Subcutaneous adipose tissue (tissue), 4 donors: ENCODE measurements around the gene CLEC10A. TPM values are rescaled to one million over a fixed set of nuclear protein-coding genes. Genes with fewer than 3 reads are reported as not detected.

Experiments used
- total RNA-seq, 4 donors: library from RNA; depleted of rRNA; stranded (reverse); fragments of >200 nt; gene quantifications; one replicate each; pipeline ENCODE4 v1.1.0, GENCODE V29; 2016
- TF ChIP-seq, protein P1 (sequence below): fragments of 450-650 bp; IDR thresholded peaks from one replicate; pipeline ENCODE4 v1.5.1; 2016; ENCODE audit warnings: low read depth, mild to moderate bottlenecking, control low read depth, antibody characterized with exemption, moderate library complexity

Gene CLEC10A
- total RNA-seq, 4 donors from 2014 or later: 8.1 to 20.9 (median 16.2) TPM

DNA sequence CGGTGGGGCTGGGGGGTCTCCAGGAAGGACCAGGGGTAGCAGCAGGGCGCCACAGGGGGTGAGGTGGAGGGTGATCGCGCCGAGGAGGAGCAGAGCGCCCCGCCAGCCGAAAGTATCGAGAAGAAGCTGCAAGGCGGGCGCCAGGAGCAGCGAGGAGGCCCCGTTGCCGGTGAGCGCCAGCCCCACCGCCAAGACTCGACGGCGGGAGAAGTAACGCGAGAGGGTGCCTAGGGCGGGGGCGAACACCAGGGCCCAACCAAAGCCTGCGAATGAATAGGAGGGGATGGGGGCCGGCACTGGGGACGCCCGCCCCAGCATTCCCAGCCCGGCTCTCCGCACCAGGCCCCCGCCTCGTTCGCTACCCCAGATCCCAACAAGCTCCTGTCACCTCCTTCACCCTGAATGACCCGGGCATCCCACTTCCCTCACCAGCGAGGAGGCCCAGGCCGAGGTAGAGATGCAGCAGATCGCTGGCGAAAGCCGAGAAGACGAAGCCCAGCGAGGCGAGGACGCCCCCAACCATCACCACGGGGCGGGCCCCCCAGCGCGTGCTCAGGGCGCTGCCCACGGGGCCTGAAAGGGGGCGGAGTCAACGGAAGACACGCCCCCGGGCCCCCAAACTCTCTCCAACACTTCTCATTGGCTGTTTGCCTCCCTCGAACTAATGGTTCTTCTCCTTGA is 37.4 kb downstream of the CLEC10A start:
- TF ChIP-seq, protein P1, sequence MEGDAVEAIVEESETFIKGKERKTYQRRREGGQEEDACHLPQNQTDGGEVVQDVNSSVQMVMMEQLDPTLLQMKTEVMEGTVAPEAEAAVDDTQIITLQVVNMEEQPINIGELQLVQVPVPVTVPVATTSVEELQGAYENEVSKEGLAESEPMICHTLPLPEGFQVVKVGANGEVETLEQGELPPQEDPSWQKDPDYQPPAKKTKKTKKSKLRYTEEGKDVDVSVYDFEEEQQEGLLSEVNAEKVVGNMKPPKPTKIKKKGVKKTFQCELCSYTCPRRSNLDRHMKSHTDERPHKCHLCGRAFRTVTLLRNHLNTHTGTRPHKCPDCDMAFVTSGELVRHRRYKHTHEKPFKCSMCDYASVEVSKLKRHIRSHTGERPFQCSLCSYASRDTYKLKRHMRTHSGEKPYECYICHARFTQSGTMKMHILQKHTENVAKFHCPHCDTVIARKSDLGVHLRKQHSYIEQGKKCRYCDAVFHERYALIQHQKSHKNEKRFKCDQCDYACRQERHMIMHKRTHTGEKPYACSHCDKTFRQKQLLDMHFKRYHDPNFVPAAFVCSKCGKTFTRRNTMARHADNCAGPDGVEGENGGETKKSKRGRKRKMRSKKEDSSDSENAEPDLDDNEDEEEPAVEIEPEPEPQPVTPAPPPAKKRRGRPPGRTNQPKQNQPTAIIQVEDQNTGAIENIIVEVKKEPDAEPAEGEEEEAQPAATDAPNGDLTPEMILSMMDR: no peak

DNA sequence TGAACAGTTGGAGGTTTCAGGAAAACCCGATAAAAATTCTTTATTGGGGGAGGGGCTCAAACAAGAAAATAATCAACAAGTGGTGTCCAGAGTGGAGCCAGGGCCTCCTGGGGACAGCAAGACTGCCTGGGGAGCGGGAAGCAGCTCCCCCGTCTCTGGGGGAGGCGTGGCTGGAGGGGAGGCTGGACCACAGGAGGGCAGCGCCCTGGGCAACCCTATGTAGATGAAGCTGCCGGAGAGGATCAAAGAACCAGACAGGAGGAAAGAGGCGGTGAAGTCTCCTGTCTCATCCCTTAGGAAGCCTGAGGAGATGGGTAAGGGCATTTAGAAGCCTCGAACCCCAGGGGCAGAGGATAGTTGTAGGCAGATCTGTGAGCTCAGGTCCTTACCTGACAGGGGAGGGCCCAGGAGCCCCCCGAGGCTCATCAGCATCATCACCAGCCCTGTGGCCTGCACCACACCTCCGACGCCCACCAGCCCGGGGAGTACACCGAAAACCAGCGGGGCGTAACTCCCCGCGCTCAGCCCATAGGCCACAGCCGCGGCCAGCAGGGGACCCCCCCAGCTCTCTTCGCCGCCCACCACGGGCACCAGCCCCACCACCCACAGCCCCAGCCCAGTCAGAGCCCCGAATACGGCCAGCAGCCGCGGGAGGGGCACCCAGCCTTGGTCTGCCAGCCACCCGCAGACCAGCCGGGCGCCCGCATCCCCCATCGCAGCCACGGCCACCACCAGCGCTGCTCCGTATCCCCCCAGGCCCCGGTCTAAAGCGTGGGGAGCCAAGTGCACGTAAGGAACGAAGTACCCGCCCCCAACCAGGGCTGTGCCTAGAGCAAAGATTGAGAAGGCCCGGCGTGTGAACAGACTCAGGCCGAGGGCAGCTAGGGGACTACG is 38.2 kb downstream of the CLEC10A start:
- TF ChIP-seq, protein P1: no peak

DNA sequence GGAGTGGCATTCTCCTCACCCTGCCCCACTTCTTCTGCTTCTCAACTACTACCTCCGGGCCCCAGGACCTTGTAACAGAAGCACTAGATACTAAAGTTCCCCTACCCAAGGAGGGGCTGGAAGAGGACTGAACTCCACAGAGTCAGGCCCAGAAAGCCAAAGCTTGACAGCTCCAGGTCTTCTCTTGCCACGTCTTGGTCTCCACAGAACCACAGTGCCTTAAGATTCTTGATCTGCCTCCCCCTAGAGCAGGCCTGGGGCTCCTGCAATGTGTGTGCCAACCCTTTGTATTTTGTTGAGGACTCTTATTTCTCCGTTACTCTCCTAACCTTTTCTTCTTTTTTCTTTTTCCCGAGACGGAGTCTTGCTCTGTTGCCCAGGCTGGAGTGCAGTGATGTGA is 40.2 kb downstream of the CLEC10A start:
- TF ChIP-seq, protein P1: no peak

DNA sequence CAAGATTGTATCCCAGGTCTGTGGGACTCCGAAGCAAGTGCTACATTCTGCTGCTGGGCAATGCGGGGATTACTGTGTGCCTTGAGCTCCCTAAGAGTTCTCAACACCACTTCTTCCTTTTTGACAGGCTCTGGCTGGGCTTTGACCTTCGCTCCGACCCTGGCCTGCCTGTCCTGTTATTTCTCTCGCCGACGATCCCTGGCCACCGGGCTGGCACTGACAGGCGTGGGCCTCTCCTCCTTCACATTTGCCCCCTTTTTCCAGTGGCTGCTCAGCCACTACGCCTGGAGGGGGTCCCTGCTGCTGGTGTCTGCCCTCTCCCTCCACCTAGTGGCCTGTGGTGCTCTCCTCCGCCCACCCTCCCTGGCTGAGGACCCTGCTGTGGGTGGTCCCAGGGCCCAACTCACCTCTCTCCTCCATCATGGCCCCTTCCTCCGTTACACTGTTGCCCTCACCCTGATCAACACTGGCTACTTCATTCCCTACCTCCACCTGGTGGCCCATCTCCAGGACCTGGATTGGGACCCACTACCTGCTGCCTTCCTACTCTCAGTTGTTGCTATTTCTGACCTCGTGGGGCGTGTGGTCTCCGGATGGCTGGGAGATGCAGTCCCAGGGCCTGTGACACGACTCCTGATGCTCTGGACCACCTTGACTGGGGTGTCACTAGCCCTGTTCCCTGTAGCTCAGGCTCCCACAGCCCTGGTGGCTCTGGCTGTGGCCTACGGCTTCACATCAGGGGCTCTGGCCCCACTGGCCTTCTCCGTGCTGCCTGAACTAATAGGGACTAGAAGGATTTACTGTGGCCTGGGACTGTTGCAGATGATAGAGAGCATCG is 41.8 kb downstream of the CLEC10A start:
- TF ChIP-seq, protein P1: no peak

DNA sequence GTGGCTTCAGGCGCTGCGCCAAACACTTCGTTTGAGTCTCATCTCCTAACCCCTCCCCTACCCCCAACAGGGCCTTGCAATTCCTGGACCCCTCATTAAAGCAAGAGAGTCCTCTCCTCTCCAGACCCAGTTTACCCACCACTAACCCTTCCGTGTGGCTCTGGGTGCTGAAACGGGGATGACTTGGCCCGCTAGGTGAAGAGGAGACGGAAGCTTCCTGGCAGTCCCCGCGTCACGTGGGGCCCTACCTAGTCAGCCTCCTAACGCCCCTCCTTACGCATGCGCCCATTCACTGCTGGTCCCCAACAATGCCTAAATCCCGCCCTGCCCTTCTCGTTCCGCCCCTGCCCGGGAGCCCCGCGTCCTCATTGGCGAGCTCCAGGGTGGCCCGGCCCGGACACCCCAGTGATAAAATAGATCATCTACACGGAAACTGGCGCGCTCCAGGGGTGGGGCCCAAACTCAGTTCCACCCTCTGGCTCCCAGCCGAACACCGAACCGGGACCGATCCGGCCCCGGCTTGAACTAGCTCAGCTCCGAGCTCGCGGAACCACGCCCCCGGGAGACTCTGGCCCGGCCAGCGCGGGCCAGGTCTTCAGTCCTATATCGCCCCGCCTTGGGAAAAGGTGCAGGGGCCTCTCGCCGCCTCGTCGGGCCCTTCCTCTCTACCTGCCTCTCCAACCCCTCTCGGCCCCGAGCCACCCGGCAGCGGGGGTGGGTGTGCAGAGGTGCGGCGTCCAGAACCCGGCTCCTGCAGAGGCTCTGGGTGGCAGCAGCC is 44.3 kb downstream of the CLEC10A start, which contains the start of gene SLC16A13:
SLC16A13 (plus strand) TSS at position 425 of the 778 bp plus-strand sequence. CDS start 368 bp downstream, outside the sequence.
- TF ChIP-seq, protein P1: no peak

DNA sequence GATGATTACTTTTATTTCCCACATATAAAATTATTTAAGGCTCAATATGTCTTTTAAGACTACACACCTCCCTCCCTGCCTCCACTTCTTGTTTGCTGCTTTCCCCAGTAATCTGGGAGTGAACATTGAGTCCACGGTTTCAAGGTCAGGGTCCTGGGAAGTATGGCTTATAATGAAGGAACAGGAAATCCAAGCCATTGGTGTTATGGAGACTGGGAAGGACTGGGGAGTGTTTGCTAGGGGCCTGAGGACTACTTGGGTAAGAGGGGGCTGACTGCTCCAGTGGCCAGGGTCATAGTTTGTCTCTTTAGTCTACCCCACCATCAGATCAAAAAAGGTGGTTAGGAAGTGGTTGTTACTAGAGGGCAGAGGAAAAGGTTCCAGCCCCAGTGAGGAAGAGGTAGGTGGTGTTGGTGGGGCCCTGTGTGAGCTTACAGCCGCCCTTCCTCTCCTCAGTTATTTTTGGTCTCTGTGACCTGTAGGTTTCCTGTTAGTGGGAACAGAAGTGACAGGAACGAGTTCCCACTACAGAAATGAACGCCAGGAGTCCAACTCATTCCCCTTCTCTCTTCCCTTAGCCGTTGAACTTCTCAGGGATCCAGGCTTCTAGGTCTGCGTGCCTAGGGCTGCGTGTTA is 45.0 kb downstream of the CLEC10A start:
- TF ChIP-seq, protein P1: no peak
